ENCODE measurements around the gene PPY. TPM values are rescaled to one million over a fixed set of nuclear protein-coding genes. Genes with fewer than 3 reads are reported as not detected.
"Not testable (repeated sequence)": the region's sequence is repeated elsewhere in the genome, so short reads cannot be mapped to it uniquely, and the experiment has no call there.

Gene PPY
- total RNA-seq, 1 donor from 2014 or later = not detected

DNA sequence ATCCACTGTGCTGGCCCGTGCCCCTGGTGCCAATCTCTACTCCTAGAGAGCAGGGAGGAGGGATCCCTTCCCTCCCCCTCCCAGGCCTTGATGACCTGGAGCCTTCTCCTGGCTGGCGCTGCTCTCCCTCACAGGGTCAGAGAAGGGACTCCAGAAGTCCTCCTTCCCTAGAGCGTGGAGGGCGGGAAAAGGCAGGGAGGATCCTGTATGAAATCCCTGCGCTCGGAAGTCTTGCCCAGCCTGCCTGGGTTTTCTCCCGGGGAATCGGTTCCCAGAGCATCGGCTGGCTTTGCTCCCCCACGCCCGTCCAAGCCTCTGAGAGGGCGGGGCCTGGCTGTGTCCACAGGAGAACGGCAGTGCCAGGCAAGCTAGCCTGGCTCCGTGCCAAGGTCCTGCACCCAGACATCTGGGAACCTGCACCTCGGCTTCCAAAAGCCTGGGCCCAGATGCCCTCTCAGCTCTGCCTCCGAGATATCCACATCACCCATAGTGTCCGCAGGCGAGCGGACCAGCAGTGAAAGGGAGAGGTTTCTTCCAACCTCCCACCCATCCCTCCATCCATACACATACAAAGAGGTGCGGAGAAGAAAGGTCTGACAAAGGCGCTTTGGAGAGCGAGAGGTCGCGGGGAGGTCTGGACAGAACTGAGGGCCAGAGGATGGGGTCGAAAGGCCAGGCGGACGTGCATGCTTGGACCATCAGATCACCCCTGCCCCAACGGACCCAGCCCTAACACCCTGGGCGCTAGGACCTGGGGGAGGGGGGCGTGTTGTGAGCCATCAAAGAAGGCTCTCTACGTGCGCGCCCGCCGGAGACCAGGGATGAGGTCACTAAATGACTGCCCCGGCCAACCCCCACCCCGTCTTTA, 36.1 kb downstream of the PPY start:
- DNase-seq (ENCODE audit: low read depth, low spot score) = no peak

GRCh38 chr17:43905400-43905984, 36.8 kb downstream of the PPY start:
- no peak for DNase-seq (ENCODE audit: low read depth, low spot score)

DNA sequence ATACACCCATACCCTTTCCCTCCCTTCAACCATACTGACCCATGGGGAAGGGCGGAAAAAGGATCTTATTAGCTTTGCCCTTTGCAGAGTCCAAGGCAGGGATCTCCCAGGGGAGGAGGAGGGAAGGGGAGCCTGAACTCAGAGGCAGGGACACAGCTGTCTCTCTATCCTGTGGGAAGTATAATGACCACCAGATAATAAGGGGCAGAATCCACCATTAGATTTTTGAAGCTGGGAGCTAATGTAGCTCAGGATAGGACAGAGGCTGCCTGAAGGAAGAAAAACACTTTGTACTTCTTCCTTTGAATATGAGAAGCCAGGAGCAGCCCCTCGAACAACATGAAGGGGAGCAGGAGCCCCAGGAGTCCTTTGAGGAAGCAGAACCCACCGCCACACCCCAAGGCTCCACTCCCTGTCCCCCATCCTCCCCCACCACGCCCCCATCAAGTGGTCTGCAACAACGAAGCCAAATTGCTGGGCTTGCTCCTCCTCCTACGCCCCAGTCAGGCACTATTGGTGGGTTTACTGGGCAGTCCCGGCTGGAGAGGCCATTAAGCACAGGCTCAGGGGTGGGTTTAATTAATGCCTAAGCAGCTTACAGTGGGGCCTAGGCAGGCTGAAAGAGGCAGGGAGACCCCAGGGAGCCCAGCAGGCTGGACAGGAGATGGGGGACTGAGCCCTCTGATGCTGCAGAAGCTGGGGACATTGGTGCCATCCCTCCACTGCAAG, 40.3 kb downstream of the PPY start:
- DNase-seq (ENCODE audit: low read depth, low spot score) = no peak

DNA sequence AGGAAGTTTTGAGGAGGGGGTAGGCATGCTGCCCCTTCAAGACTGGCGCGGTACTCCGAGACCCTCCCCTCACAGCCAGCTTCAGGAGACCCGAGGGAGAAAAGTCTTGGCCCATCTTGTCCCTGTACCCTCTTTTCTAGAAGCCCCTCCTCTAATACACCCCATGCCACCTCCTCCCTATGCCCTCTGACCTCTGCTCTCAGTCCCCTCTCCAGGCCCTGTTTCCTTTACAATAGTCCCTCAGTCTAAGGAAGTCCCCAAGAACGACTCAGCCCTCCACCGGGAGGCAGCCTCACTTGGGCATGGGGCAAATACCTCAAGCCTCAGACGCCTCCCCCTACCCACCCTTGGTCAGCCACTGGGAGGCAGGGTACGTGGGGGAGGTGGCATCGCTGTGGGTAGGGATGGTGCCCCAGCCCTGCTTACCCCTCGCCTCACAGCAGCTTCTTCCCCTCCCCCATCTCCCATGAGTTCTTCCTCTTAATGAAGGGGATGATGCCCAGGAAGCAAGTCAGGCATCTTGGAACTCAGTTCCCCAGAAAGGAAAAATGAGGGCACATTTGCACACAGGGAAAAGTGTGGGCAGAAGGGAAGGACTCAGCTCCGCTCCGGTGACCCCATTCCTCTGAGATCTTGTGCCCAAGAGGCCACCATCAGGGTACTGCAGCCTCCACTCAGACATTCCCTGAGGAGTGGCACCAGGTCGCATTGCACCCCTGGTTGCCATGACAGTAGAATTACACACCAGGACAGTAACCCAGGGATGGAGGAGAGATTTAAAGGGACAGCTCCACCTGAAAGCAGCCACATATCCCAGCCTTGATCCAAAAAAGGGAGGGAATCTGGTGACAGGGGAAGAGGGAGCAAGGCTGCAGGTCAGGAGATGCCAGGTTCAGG, 41.2 kb downstream of the PPY start:
- DNase-seq (ENCODE audit: low read depth, low spot score) = no peak

GRCh38 chr17:43900183-43900857, 42.0 kb downstream of the PPY start:
- DNase-seq (ENCODE audit: low read depth, low spot score) = no peak

DNA sequence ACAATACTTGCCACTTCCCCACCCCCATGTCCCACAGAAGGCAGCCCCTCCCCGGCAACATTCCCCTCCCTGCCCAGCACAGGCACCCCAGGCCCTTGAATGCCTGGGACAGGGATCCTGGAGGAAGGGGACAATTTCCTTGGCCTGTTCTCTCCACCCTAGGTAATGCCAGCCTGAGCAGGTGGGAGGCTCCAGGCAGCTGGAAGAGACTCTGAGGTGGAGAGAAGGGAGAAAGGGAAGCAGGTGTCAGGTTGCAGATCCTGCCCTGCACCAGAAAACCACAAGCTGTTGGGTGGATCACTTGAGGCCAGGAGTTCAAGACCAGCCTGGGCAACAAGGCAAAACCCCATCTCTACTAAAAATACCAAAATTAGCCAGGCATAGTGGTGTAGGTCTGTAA, 43.8 kb downstream of the PPY start:
- DNase-seq (ENCODE audit: low read depth, low spot score) = no peak

DNA sequence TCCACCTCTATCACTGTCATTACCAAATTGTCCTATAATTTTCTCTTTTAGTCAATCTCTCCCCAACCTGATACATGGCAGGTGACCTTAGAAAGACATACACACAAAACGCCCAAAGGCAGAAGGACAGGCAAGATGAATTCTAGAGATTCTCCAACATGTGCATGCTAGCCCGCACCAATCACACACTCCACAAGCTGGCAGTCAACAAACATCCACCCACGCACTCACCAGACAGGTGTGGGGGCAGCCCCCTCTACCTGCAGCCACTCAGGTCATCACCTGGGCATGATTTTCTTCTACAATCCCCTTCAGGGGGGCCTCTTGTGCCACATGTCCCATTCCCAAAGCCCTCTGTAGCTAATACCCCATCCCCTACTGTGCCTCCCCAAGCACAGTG, 44.4 kb downstream of the PPY start:
- no peak for DNase-seq (ENCODE audit: low read depth, low spot score)

- not testable (repeated sequence) for DNase-seq (ENCODE audit: low read depth, low spot score)
Measured at GRCh38 chr17:43894494-43894893, 47.8 kb downstream of the PPY start.

DNA sequence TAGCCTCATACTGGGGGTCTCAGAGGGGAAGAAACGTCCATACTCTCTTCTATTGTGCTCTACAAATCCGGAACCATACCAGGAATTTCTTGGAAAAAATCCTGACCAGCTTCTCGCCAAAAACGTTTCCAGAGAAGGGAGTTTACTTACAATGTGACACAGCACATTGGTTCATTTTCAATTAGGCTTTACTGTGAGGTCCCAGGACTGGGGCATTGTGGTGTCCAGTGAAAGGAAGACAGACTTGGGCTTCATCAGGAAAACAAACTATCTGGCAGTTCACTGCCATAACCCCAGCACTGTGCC, 49.7 kb downstream of the PPY start:
- no peak for DNase-seq (ENCODE audit: low read depth, low spot score)

- no peak for DNase-seq (ENCODE audit: low read depth, low spot score)
Measured at GRCh38 chr17:43891851-43892646, 50.2 kb downstream of the PPY start.

Other genes with a start within 250 kb of the PPY start
- gene SOST, start 183.7 kb downstream of the PPY start, total RNA-seq = not detected in 2 replicates
- gene DUSP3, start 163.5 kb downstream of the PPY start, total RNA-seq = 51.6 and 64.0 TPM in 2 replicates
- gene CFAP97D1, start 162.0 kb downstream of the PPY start, total RNA-seq = under 0.01 TPM in 1 of 2 replicates, not detected in the other
- 9.8 and 10.2 TPM in 2 replicates for gene MPP3, start 109.3 kb downstream of the PPY start, total RNA-seq
- not detected in 2 replicates for gene CD300LG, start 95.3 kb downstream of the PPY start, total RNA-seq
- gene MPP2, start 34.9 kb downstream of the PPY start, total RNA-seq = 0.92 and 1.6 TPM in 2 replicates
- gene PYY, start 11.5 kb upstream of the PPY start, total RNA-seq = not detected in 2 replicates
- gene NAGS, start 62.1 kb upstream of the PPY start, total RNA-seq = 2.2 and 6.8 TPM in 2 replicates
- gene TMEM101, start 72.5 kb upstream of the PPY start, total RNA-seq = 79.5 and 101 TPM in 2 replicates
- gene LSM12, start 124.2 kb upstream of the PPY start, total RNA-seq = 35.4 and 38.1 TPM in 2 replicates
- gene G6PC3, start 128.3 kb upstream of the PPY start, total RNA-seq = 21.0 and 22.6 TPM in 2 replicates
- gene HDAC5, start 181.2 kb upstream of the PPY start, total RNA-seq = 27.1 and 31.6 TPM in 2 replicates
- gene HROB, start 199.5 kb upstream of the PPY start, total RNA-seq = 2.2 and 2.4 TPM in 2 replicates
- not detected in 2 replicates for gene ASB16, start 228.2 kb upstream of the PPY start, total RNA-seq
- gene TMUB2, start 244.5 kb upstream of the PPY start, total RNA-seq = 25.8 and 34.8 TPM in 2 replicates

All from pulmonary artery endothelial cell (primary cell).